Measurements from ENCODE around the gene POF1B.

- no peak for TF ChIP-seq CTCF (conservative IDR thresholded peaks at IDR 0.05 in 1 of 2, IDR thresholded peaks at IDR 0.05 in 1 of 2; ENCODE audit: low read depth in 1 of 2, low read length in 2 of 2)
- TF ChIP-seq EZH2 (IDR thresholded peaks at IDR 0.05; ENCODE audit: low read length, missing control alignments): no peak
Observed at GRCh38 chrX:85309717-85310116, 69.7 kb downstream of the POF1B start.

Data from fibroblast of lung (primary cell).